AG09309 (cell line): ENCODE data around the gene CAMK2A.
A peak's percentile ranks its signal among the peaks of the same experiment; 100 is the strongest.

Experiments
- DNase-seq: peaks from one replicate; pipeline ENCODE4 v3.0.0-alpha.2; 2010; ENCODE audit warnings: low read depth
- H3K4me3 ChIP-seq: 2 replicates; pipeline ENCODE4 v1.5.1; 2011; ENCODE audit warnings: mild to moderate bottlenecking, low read depth, low read length, moderate library complexity; ENCODE audit not compliant: control insufficient read depth
- CTCF ChIP-seq: IDR thresholded peaks from 2 replicates; pipeline ENCODE4 v1.5.1; 2011; ENCODE audit warnings: mild to moderate bottlenecking, low read depth, low read length, inconsistent platforms; ENCODE audit not compliant: insufficient read depth, control insufficient read depth; ENCODE audit errors: missing control alignments

Gene CAMK2A

DNA sequence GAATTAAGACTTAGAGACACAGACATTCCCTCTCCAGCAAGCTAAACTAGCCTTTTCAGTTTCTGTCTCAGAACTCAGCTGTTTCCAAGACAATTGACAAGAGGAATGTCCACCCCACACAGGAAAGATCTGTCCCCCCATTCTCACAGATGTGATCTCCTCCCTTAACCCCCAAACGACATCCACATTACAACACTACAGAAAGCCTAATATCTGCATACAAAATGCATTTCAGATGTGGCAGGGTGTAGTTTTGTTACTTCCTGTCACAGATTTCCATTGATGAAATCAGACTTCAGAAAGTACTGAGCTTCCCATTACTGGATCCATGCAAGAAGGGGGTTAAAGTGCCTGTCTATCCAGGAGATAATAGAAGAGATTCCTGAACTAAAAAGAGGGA lies 16.0 kb upstream of the CAMK2A start:
- TF ChIP-seq CTCF: no peak
- no peak overlapping the region for H3K4me3 ChIP-seq
- DNase-seq: no peak

DNA sequence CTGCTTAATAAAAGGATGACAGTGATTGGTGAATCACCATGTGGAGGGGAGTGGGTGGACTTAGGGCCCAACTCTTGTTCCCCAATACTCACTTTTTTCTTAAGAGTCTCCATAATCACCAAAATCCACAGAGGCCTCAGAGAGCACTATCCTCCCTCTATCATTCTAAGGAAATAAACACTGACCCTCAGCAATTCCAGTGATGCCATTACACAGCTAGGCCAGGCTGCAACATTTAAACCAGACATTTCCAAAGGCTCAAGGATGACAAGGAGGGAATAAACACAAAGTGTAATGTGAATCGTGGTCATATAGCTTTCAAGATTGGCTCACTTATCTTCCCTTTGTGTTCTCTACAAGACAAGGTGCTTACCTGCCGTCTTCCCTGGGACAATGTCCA lies 15.5 kb upstream of the CAMK2A start:
- no peak for TF ChIP-seq CTCF

GRCh38 chr5:150304481-150305081 lies 15.0 kb upstream of the CAMK2A start:
- no peak for DNase-seq
- no peak overlapping the region for H3K4me3 ChIP-seq

More for the DNA sequence above, 15.5 kb upstream of the CAMK2A start:
- no peak overlapping the region for H3K4me3 ChIP-seq
- no peak for DNase-seq

GRCh38 chr5:150303660-150304386 lies 14.2 kb upstream of the CAMK2A start:
- TF ChIP-seq CTCF: no peak
- no peak overlapping the region for H3K4me3 ChIP-seq
- no peak for DNase-seq

More at GRCh38 chr5:150304481-150305081, 15.0 kb upstream of the CAMK2A start:
- no peak for TF ChIP-seq CTCF

DNA sequence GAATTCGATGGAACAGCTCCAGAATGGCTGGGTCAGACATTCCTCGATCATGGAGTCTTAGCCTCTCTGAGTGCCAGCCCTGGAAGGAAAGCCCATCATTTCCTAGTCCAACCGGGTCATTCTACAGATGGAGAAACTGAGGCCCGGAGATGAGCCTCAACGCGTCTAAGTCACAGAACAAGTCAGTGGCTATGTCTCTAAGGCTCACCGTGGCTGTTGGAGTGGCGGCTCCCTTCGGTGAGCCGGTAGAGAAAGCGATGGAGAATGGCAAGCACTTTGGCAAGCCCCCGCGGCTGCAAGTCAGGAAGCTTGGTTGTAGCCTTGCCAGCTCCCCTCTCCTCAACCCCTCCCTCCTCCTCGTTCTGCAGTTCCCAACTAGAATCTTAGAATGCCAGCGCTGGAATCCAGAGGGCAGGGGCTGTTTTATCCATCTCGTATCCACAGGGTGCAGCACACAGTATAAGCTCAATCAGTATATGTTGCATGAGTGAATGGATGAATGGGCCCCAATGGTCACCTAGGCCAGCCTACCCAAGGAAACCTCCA lies 13.6 kb upstream of the CAMK2A start:
- no peak for TF ChIP-seq CTCF
- DNase-seq: no peak
- H3K4me3 ChIP-seq: no peak overlapping the region; the same call in 1 of the 2 replicates

- peak; percentile 21 for DNase-seq
- peak within 1 kb of the TSS; percentile 44 for H3K4me3 ChIP-seq
- TF ChIP-seq CTCF: peak; percentile 6
Measured at GRCh38 chr5:150302301-150303069, 12.9 kb upstream of the CAMK2A start, which contains the start of gene ARSI. Gene ARSI (minus strand): TSS chr5:150302905. CDS start chr5:150302373, 532 bp downstream.
